Measurements from ENCODE around the gene DHX35. TPM values are rescaled to one million over a fixed set of nuclear protein-coding genes. Genes with fewer than 3 reads are reported as not detected.

Gene DHX35
- polyA plus RNA-seq, 1 donor from 2014 or later, result 21.3 TPM

DNA sequence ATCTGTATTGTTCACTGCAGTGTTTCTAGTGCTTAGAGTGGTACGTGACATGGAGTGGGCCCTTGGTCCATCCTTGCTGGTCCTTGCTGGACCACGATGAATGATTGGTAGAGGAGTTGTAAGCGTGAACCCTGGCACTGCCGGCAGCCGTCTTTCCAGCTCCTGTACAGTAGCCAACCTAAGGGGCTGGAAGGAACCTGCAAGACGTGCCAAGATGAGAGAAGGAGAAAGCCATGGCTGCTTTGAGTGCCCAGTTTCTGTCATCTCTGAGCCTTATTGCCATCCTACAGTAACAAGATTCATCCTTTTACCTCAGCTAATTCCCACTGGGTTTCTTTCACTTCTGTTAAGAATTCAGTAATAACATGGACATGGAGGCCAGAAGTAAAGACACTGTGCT lies 5.9 kb downstream of the DHX35 start:
- Histone ChIP-seq H3K9ac (ENCODE audit: low read length) (no peak overlapping the region), H3K27me3 (ENCODE audit: insufficient read depth, low read depth, low read length) (no peaks in the 10 kb centered on the region), H3K79me2 (replicated peaks; ENCODE audit: insufficient read depth, low read length) (peaks cover 15% of the 10 kb centered on the region), H3K4me2 (ENCODE audit: low read length) (no peak overlapping the region), H3F3A (ENCODE audit: insufficient read depth, low read length, poor library complexity, severe bottlenecking) (no peaks in the 10 kb centered on the region), H3K9me2 (ENCODE audit: insufficient read depth, low read length) (no peaks in the 10 kb centered on the region), H3K9me3 (ENCODE audit: low read length) (no peaks in the 10 kb centered on the region), H3K4me3 (ENCODE audit: low read length) (no peak overlapping the region), H4K20me1 (ENCODE audit: insufficient read depth) (no peaks in the 10 kb centered on the region), H3K27ac (ENCODE audit: low read length) (no peak overlapping the region), H3K36me3 (ENCODE audit: insufficient read depth, low read length) (peaks cover 6% of the 10 kb centered on the region), H2AFZ (ENCODE audit: low read depth, low read length) (no peak overlapping the region)
- no peak for TF ChIP-seq POLR2AphosphoS5 (IDR thresholded peaks at IDR 0.05)
- no peak for TF ChIP-seq EZH2 (IDR thresholded peaks at IDR 0.05; ENCODE audit: borderline replicate concordance, insufficient read depth, low read length, poor library complexity, severe bottlenecking)
- TF ChIP-seq, protein P1, sequence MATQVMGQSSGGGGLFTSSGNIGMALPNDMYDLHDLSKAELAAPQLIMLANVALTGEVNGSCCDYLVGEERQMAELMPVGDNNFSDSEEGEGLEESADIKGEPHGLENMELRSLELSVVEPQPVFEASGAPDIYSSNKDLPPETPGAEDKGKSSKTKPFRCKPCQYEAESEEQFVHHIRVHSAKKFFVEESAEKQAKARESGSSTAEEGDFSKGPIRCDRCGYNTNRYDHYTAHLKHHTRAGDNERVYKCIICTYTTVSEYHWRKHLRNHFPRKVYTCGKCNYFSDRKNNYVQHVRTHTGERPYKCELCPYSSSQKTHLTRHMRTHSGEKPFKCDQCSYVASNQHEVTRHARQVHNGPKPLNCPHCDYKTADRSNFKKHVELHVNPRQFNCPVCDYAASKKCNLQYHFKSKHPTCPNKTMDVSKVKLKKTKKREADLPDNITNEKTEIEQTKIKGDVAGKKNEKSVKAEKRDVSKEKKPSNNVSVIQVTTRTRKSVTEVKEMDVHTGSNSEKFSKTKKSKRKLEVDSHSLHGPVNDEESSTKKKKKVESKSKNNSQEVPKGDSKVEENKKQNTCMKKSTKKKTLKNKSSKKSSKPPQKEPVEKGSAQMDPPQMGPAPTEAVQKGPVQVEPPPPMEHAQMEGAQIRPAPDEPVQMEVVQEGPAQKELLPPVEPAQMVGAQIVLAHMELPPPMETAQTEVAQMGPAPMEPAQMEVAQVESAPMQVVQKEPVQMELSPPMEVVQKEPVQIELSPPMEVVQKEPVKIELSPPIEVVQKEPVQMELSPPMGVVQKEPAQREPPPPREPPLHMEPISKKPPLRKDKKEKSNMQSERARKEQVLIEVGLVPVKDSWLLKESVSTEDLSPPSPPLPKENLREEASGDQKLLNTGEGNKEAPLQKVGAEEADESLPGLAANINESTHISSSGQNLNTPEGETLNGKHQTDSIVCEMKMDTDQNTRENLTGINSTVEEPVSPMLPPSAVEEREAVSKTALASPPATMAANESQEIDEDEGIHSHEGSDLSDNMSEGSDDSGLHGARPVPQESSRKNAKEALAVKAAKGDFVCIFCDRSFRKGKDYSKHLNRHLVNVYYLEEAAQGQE (IDR thresholded peaks at IDR 0.05; ENCODE audit: borderline replicate concordance), result no peak
- no peak for TF ChIP-seq SMC3 (conservative IDR thresholded peaks at IDR 0.05; ENCODE audit: poor library complexity)
- TF ChIP-seq, protein P2, sequence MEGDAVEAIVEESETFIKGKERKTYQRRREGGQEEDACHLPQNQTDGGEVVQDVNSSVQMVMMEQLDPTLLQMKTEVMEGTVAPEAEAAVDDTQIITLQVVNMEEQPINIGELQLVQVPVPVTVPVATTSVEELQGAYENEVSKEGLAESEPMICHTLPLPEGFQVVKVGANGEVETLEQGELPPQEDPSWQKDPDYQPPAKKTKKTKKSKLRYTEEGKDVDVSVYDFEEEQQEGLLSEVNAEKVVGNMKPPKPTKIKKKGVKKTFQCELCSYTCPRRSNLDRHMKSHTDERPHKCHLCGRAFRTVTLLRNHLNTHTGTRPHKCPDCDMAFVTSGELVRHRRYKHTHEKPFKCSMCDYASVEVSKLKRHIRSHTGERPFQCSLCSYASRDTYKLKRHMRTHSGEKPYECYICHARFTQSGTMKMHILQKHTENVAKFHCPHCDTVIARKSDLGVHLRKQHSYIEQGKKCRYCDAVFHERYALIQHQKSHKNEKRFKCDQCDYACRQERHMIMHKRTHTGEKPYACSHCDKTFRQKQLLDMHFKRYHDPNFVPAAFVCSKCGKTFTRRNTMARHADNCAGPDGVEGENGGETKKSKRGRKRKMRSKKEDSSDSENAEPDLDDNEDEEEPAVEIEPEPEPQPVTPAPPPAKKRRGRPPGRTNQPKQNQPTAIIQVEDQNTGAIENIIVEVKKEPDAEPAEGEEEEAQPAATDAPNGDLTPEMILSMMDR (IDR thresholded peaks at IDR 0.05; ENCODE audit: poor library complexity, severe bottlenecking), result no peak
- no peak for TF ChIP-seq MXI1 (conservative IDR thresholded peaks at IDR 0.05; ENCODE audit: poor library complexity, severe bottlenecking)
- no peak for TF ChIP-seq TAF1 (IDR thresholded peaks at IDR 0.05; ENCODE audit: low read depth)
- TF ChIP-seq RAD21 (conservative IDR thresholded peaks at IDR 0.05), result no peak
- no peak for TF ChIP-seq EP300 (conservative IDR thresholded peaks at IDR 0.05; ENCODE audit: poor library complexity, severe bottlenecking)

DNA sequence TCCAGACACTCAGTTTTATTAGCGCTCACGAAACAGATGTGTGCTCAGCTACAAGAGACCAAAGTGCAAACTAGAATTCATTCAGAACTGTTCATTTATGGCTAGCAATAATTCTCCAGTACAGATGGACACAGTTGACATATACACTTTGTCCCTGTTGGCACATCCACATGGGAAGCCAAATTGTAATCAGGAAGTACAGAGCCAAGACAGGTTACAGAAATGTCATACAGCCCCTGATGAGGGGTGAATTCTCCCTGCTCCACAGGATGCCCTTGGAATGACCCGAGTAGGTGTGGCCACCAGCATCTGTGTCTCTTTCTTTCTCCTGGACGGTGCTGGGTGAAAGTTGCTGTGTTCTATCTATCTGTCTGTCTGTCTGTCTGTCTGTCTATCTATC lies 7.6 kb downstream of the DHX35 start:
- Histone ChIP-seq H3K79me2 (replicated peaks; ENCODE audit: insufficient read depth, low read length) (no peaks in the 10 kb centered on the region), H4K20me1 (ENCODE audit: insufficient read depth) (no peaks in the 10 kb centered on the region), H3K4me2 (ENCODE audit: low read length) (no peak overlapping the region), H3K9me3 (ENCODE audit: low read length) (no peaks in the 10 kb centered on the region), H3K9ac (ENCODE audit: low read length) (no peak overlapping the region), H2AFZ (ENCODE audit: low read depth, low read length) (no peak overlapping the region), H3K27me3 (ENCODE audit: insufficient read depth, low read depth, low read length) (no peaks in the 10 kb centered on the region), H3F3A (ENCODE audit: insufficient read depth, low read length, poor library complexity, severe bottlenecking) (no peaks in the 10 kb centered on the region), H3K9me2 (ENCODE audit: insufficient read depth, low read length) (no peaks in the 10 kb centered on the region), H3K36me3 (ENCODE audit: insufficient read depth, low read length) (peaks cover 6% of the 10 kb centered on the region), H3K27ac (ENCODE audit: low read length) (no peak overlapping the region), H3K4me3 (ENCODE audit: low read length) (no peak overlapping the region)
- TF ChIP-seq POLR2AphosphoS5 (IDR thresholded peaks at IDR 0.05) (no peak), EZH2 (IDR thresholded peaks at IDR 0.05; ENCODE audit: borderline replicate concordance, insufficient read depth, low read length, poor library complexity, severe bottlenecking) (no peak), RAD21 (conservative IDR thresholded peaks at IDR 0.05) (no peak)
- TF ChIP-seq, protein P1 (IDR thresholded peaks at IDR 0.05; ENCODE audit: borderline replicate concordance), result no peak

Measured in neural cell (in vitro differentiated cells).